ENCODE measurements around the gene SMARCD3.
A peak's percentile ranks its signal among the peaks of the same experiment; 100 is the strongest.

SMARCD3 gene

DNA sequence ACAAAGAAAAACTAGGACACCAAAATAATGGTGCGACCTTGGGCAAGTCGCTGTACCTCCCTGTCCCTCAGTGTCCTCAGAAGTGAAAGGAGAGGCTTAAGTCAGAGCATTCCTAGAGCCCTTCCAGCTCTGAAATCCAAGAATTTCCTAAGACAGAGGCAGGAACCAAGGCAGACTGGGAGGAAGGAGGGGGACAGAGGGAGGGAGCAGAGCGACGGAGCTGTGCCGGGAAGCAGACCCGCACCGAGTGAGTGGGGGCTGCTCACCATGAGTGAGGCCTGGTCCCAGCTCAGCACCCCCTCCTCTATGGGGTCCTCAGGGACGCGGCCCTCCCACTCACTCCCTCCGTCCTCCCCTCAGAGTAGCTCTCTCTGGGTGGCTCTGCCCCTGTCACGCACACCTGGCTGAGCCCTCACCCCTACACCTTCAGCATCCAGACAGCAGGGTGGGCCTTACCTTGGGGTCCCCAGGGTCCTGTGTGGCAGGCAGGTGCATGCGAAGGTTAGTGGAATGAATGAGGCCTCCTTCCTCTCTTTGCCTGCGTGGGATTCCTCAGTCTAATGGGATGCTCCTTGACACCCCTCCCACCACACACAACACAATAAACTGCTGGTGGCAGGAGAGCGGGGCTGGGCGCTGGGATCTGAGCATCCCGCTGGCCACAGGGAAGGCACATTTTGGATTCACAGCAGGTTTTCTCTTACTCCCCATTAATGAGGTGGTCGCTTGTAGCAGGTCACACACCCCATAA lies 4.6 kb upstream of the SMARCD3 start:
- H3K4me3 Mint-ChIP-seq, result peak overlapping the region; percentile 84 to 89 (median 87)
- no peak for TF ChIP-seq CTCF (IDR thresholded peaks at IDR 0.05; ENCODE audit: unreplicated experiment in 3 of 3)
- H3K27ac Mint-ChIP-seq, result peak overlapping the region; percentile 99 to 100 (median 99)

GRCh38 chr7:151252561-151252835 lies 4.0 kb upstream of the SMARCD3 start:
- Mint-ChIP-seq H3K4me3 (peak overlapping the region; percentile 84 to 89 (median 87)), H3K27me3 (ENCODE audit: low read depth) (peaks cover 20% of the 10 kb centered on the region), H3K9me3 (no peaks in the 10 kb centered on the region), H3K36me3 (ENCODE audit: low read depth) (no peaks in the 10 kb centered on the region), H3K27ac (peak overlapping the region; percentile 99 to 100 (median 99)), H3K4me1 (peaks cover 66% of the 10 kb centered on the region)
- TF ChIP-seq CTCF (IDR thresholded peaks at IDR 0.05; ENCODE audit: unreplicated experiment in 3 of 3), result no peak

More for the DNA sequence above, 4.6 kb upstream of the SMARCD3 start:
- no peaks in the 10 kb centered on the region for H3K9me3 Mint-ChIP-seq
- no peaks in the 10 kb centered on the region for H3K36me3 Mint-ChIP-seq (ENCODE audit: low read depth)
- peaks cover 70% of the 10 kb centered on the region for H3K4me1 Mint-ChIP-seq
- H3K27me3 Mint-ChIP-seq (ENCODE audit: low read depth), result peaks cover 26% of the 10 kb centered on the region

DNA sequence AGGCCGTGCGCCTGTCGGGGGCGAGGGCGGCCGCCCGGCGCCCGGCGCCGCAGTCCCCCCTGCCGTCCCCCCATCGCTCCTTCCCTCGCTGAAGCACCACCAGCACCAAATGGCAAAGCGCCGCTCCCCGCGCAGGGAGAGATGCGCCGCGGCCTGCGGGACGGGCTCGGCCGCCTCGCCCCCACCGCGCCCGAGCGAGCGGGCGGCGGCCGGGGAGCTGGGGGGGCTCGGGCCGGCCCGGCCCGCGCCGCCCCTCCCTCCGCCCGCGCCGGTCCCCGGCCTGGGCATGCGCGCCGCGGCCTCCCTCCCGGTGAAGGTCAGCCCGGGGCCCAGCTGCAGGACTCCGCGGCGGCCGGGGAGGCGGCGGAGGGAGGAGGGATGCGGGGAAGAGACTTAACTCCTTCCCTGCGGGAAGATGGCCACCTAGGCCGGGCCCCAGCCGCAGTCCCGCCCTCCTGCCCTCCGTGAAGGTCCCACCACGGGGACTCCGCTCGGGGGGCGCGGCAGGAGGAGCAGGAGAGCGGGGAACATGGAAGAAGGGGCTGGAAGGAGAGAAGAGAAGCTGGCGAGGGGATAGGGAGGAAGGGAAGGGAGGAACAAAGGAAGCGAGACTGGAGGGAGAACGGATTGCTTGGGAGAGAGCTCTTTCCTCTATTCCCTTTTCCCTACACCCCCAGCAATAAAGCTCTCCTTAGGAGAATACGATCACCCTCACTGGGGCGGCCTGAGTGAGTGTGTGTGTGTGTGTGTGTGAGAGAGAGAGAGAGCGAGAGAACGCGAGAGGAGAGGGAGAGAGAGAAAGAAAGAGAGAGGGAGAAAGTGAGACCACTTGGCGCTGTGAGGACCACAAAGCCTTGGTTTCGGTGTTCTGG lies 3.4 kb upstream of the SMARCD3 start:
- peaks cover 15% of the 10 kb centered on the region for H3K27me3 Mint-ChIP-seq (ENCODE audit: low read depth)
- no peaks in the 10 kb centered on the region for H3K36me3 Mint-ChIP-seq (ENCODE audit: low read depth)
- TF ChIP-seq CTCF (IDR thresholded peaks at IDR 0.05; ENCODE audit: unreplicated experiment in 3 of 3), result no peak
- H3K9me3 Mint-ChIP-seq, result no peaks in the 10 kb centered on the region
- H3K4me3 Mint-ChIP-seq, result peak overlapping the region; percentile 84 to 89 (median 87)
- peak overlapping the region; percentile 99 to 100 (median 99) for H3K27ac Mint-ChIP-seq
- H3K4me1 Mint-ChIP-seq, result peaks cover 66% of the 10 kb centered on the region

DNA sequence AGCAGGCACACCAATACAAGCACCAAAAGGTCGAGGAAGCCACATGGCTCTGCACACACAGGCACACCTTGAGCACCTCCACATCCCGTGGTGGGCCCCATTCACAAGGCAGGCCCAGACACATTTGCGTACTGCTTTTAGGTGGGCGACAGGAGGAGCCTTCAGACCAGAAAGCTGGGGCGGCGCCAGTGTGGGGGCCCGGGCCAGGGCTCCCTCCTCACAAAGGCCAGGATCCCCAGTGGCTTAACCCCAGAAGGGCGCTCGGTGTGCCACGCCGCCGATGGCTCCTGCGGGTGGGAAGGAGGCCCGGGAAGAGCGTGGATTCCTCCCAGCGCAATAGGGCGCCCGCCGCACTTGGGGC lies 2.8 kb upstream of the SMARCD3 start:
- Mint-ChIP-seq H3K36me3 (ENCODE audit: low read depth) (no peaks in the 10 kb centered on the region), H3K27ac (peak overlapping the region; percentile 98 to 100 (median 98)), H3K27me3 (ENCODE audit: low read depth) (peaks cover 9% of the 10 kb centered on the region), H3K4me1 (peaks cover 66% of the 10 kb centered on the region), H3K9me3 (no peaks in the 10 kb centered on the region), H3K4me3 (peak overlapping the region; percentile 79 to 98 (median 89))
- no peak for TF ChIP-seq CTCF (IDR thresholded peaks at IDR 0.05; ENCODE audit: unreplicated experiment in 3 of 3)

- Mint-ChIP-seq H3K4me3 (peak overlapping the region; percentile 79 to 98 (median 89)), H3K27me3 (ENCODE audit: low read depth) (peaks cover 6% of the 10 kb centered on the region), H3K27ac (peak overlapping the region; percentile 98 to 100 (median 98)), H3K9me3 (no peaks in the 10 kb centered on the region), H3K4me1 (peaks cover 68% of the 10 kb centered on the region), H3K36me3 (ENCODE audit: low read depth) (no peaks in the 10 kb centered on the region)
- no peak for TF ChIP-seq CTCF (IDR thresholded peaks at IDR 0.05; ENCODE audit: unreplicated experiment in 3 of 3)
Observed at GRCh38 chr7:151250181-151251132, 2.0 kb upstream of the SMARCD3 start.

Measured in nephron (organoid).